HCT116 (cell line): ENCODE results near the gene TAF4B.

Experiments used
- EGR1 ChIP-seq: IDR thresholded peaks from 2 replicates; pipeline ENCODE4 v1.6.1; 2012; ENCODE audit warnings: low read depth
- EZH2 ChIP-seq: fragments of 200-600 bp; sonication (generic); IDR thresholded peaks from 2 replicates; pipeline ENCODE4 v1.6.1; 2017; ENCODE audit warnings: antibody characterized with exemption, mixed run types
- EZH2phosphoT487 ChIP-seq: fragments of 200-600 bp; IDR thresholded peaks from 2 replicates; pipeline ENCODE4 v1.6.1; 2018; ENCODE audit warnings: antibody characterized with exemption, borderline replicate concordance
- SP1 ChIP-seq: IDR thresholded peaks from 2 replicates; pipeline ENCODE4 v1.6.1; 2012; ENCODE audit warnings: low read depth
- TF ChIP-seq, protein P1 (sequence below), 3 experiments: fragments of 200-600 bp in 1 of 3; sonication (generic) in 1 of 3; IDR thresholded peaks in 2 of 3; conservative IDR thresholded peaks in 1 of 3; 2 replicates each; pipeline ENCODE4 v1.5.1; 2012 to 2017; ENCODE audit warnings: low read depth in 2 of 3, low read length in 2 of 3, antibody characterized with exemption in 1 of 3, borderline replicate concordance in 1 of 3, control low read depth in 1 of 3, mild to moderate bottlenecking in 1 of 3, mixed read lengths in 1 of 3, mixed run types in 1 of 3, moderate library complexity in 1 of 3; ENCODE audit not compliant: insufficient read depth in 1 of 3
- TF ChIP-seq, protein P2 (sequence below): IDR thresholded peaks from 2 replicates; pipeline ENCODE4 v1.6.1; 2011; ENCODE audit warnings: mild to moderate bottlenecking, low read length, moderate library complexity; ENCODE audit not compliant: insufficient replicate concordance; ENCODE audit errors: extremely low read depth

DNA sequence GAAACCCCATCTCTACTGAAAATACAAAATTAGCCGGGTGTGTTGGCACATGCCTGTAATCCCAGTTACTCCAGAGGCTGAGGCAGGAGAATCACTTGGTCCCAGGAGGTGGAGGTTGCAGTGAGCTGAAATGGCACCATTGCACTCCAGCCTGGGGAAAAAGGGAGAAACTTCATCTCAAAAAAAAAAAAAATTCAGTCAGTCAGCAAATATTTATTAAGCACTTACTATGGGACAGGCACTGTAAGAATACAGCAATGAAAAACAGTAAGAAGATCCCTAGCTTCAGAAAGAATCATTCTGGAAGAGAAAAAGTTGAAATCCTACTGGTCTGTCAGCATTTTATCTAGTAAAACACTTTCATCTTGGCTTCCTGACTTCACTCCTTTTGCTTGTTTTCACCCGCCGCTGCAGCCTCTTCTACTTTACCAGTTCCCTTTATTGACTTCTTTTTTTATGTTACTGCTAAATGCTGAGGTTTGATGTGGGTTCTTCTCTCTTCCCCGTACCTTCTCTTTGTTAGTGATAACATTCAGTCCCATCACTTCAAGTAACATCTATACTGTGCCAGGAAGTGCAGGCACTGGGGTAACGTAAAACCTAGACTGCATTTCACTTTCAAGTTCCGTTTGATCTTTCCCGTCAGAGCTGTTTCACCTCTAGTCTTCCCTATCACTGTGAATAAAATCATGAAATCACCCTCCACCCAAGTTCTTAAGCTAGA, 10.8 kb upstream of the TAF4B start:
- TF ChIP-seq, protein P1, sequence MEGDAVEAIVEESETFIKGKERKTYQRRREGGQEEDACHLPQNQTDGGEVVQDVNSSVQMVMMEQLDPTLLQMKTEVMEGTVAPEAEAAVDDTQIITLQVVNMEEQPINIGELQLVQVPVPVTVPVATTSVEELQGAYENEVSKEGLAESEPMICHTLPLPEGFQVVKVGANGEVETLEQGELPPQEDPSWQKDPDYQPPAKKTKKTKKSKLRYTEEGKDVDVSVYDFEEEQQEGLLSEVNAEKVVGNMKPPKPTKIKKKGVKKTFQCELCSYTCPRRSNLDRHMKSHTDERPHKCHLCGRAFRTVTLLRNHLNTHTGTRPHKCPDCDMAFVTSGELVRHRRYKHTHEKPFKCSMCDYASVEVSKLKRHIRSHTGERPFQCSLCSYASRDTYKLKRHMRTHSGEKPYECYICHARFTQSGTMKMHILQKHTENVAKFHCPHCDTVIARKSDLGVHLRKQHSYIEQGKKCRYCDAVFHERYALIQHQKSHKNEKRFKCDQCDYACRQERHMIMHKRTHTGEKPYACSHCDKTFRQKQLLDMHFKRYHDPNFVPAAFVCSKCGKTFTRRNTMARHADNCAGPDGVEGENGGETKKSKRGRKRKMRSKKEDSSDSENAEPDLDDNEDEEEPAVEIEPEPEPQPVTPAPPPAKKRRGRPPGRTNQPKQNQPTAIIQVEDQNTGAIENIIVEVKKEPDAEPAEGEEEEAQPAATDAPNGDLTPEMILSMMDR (IDR thresholded peaks at IDR 0.05 in 2 of 3, conservative IDR thresholded peaks at IDR 0.05 in 1 of 3; ENCODE audit: borderline replicate concordance in 1 of 3, insufficient read depth in 1 of 3, low read depth in 2 of 3, low read length in 2 of 3): no peak
- TF ChIP-seq EGR1: no peak
- TF ChIP-seq EZH2phosphoT487: no peak
- no peak for TF ChIP-seq EZH2
- TF ChIP-seq, protein P2, sequence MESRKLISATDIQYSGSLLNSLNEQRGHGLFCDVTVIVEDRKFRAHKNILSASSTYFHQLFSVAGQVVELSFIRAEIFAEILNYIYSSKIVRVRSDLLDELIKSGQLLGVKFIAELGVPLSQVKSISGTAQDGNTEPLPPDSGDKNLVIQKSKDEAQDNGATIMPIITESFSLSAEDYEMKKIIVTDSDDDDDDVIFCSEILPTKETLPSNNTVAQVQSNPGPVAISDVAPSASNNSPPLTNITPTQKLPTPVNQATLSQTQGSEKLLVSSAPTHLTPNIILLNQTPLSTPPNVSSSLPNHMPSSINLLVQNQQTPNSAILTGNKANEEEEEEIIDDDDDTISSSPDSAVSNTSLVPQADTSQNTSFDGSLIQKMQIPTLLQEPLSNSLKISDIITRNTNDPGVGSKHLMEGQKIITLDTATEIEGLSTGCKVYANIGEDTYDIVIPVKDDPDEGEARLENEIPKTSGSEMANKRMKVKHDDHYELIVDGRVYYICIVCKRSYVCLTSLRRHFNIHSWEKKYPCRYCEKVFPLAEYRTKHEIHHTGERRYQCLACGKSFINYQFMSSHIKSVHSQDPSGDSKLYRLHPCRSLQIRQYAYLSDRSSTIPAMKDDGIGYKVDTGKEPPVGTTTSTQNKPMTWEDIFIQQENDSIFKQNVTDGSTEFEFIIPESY: no peak
- TF ChIP-seq SP1: no peak
